Neural cell (in vitro differentiated cells): ENCODE measurements around the gene ZFAND2A. TPM values are rescaled to one million over a fixed set of nuclear protein-coding genes. Genes with fewer than 3 reads are reported as not detected.
"Not testable (repeated sequence)": the region's sequence is repeated elsewhere in the genome, so short reads cannot be mapped to it uniquely, and the experiment has no call there.

Source experiments
- H2AFZ ChIP-seq: fragments of 200-600, 300-800 bp; sonication (generic), shearing (Covaris generic); 2 replicates; pipeline ENCODE4 v1.6.0; 2014; ENCODE audit warnings: low read depth, mild to moderate bottlenecking, antibody characterized with exemption, low read length, moderate library complexity
- H3F3A ChIP-seq: fragments of 200-600 bp; shearing (Covaris generic); 2 replicates; pipeline ENCODE4 v1.6.1; 2016; ENCODE audit warnings: mild to moderate bottlenecking, moderate library complexity, mixed read lengths, antibody characterized with exemption, low read length; ENCODE audit not compliant: insufficient read depth, poor library complexity, severe bottlenecking
- H3K27ac ChIP-seq: fragments of 200-600, 300-800 bp; sonication (generic), shearing (Covaris generic); 2 replicates; pipeline ENCODE4 v1.5.1; 2014; ENCODE audit warnings: mild to moderate bottlenecking, low read length, moderate library complexity
- H3K27me3 ChIP-seq: fragments of 300-800, 200-600 bp; sonication (generic), shearing (Covaris generic); 2 replicates; pipeline ENCODE4 v1.6.0; 2014; ENCODE audit warnings: mild to moderate bottlenecking, low read depth, low read length, moderate library complexity; ENCODE audit not compliant: insufficient read depth
- H3K36me3 ChIP-seq: fragments of 300-800, 200-600 bp; sonication (generic), shearing (Covaris generic); 2 replicates; pipeline ENCODE4 v1.5.1; 2014; ENCODE audit warnings: mild to moderate bottlenecking, antibody characterized with exemption, low read length, moderate library complexity; ENCODE audit not compliant: insufficient read depth
- H3K4me2 ChIP-seq: fragments of 300-800, 200-600 bp; sonication (generic), shearing (Covaris generic); 2 replicates; pipeline ENCODE4 v1.6.0; 2014; ENCODE audit warnings: mild to moderate bottlenecking, low read length
- H3K4me3 ChIP-seq: fragments of 300-800, 200-600 bp; sonication (generic), shearing (Covaris generic); 2 replicates; pipeline ENCODE4 v1.5.1; 2014; ENCODE audit warnings: mild to moderate bottlenecking, low read length, moderate library complexity
- H3K79me2 ChIP-seq: fragments of 200-600 bp; shearing (Covaris generic); replicated peaks from 2 replicates; pipeline ENCODE4 v1.6.0; 2014; ENCODE audit warnings: mild to moderate bottlenecking, low read length, moderate library complexity; ENCODE audit not compliant: insufficient read depth
- H3K9ac ChIP-seq: fragments of 300-800, 200-600 bp; sonication (generic), shearing (Covaris generic); 2 replicates; pipeline ENCODE4 v1.6.1; 2016; ENCODE audit warnings: mild to moderate bottlenecking, low read length, mixed read lengths
- H3K9me2 ChIP-seq: fragments of 200-600 bp; shearing (Covaris generic); 2 replicates; pipeline ENCODE4 v1.6.1; 2016; ENCODE audit warnings: mild to moderate bottlenecking, low read length, mixed read lengths; ENCODE audit not compliant: insufficient read depth
- H3K9me3 ChIP-seq: fragments of 200-600, 300-800 bp; sonication (generic), shearing (Covaris generic); 2 replicates; pipeline ENCODE4 v1.6.1; 2016; ENCODE audit warnings: mild to moderate bottlenecking, mixed run types, low read length, moderate library complexity, mixed read lengths
- H4K20me1 ChIP-seq: fragments of 200-600 bp; shearing (Covaris generic); 2 replicates; pipeline ENCODE4 v1.6.1; 2016; ENCODE audit warnings: mild to moderate bottlenecking, mixed run types; ENCODE audit not compliant: insufficient read depth
- CTCF ChIP-seq: fragments of 450-650 bp; IDR thresholded peaks from 2 replicates; pipeline ENCODE4 v1.5.1; 2014; ENCODE audit warnings: antibody characterized with exemption, mild to moderate bottlenecking, moderate library complexity; ENCODE audit not compliant: poor library complexity, severe bottlenecking
- EP300 ChIP-seq: fragments of 450-650 bp; conservative IDR thresholded peaks from 2 replicates; pipeline ENCODE4 v1.6.1; 2014; ENCODE audit warnings: antibody characterized with exemption, mild to moderate bottlenecking, moderate library complexity; ENCODE audit not compliant: poor library complexity, severe bottlenecking
- EZH2 ChIP-seq: fragments of 200-600, 300-800 bp; shearing (Covaris generic), sonication (generic); IDR thresholded peaks from 2 replicates; pipeline ENCODE4 v1.6.1; 2014; ENCODE audit warnings: antibody characterized with exemption, low read length, borderline replicate concordance, mild to moderate bottlenecking; ENCODE audit not compliant: insufficient read depth, poor library complexity, severe bottlenecking
- MXI1 ChIP-seq: fragments of 450-650 bp; conservative IDR thresholded peaks from 2 replicates; pipeline ENCODE4 v1.6.1; 2014; ENCODE audit warnings: antibody characterized with exemption, mild to moderate bottlenecking; ENCODE audit not compliant: poor library complexity, severe bottlenecking
- POLR2AphosphoS5 ChIP-seq: IDR thresholded peaks from 2 replicates; pipeline ENCODE4 v1.6.1; 2012
- RAD21 ChIP-seq: fragments of 450-650 bp; conservative IDR thresholded peaks from 2 replicates; pipeline ENCODE4 v1.6.1; 2014; ENCODE audit warnings: antibody characterized with exemption, mild to moderate bottlenecking, moderate library complexity
- REST ChIP-seq: IDR thresholded peaks from 2 replicates; pipeline ENCODE4 v1.6.1; 2012; ENCODE audit warnings: borderline replicate concordance
- SMC3 ChIP-seq: fragments of 450-650 bp; conservative IDR thresholded peaks from 2 replicates; pipeline ENCODE4 v1.6.1; 2014; ENCODE audit warnings: antibody characterized with exemption, mild to moderate bottlenecking, moderate library complexity; ENCODE audit not compliant: poor library complexity
- TAF1 ChIP-seq: IDR thresholded peaks from 2 replicates; pipeline ENCODE4 v1.6.1; 2012; ENCODE audit warnings: low read depth
- polyA plus RNA-seq: library from polyadenylated mRNA; depleted of rRNA; stranded (reverse); fragments of >200 nt; gene quantifications from 2 replicates; pipeline ENCODE4 v1.2.3, GENCODE V29; 2014

The ZFAND2A gene
- polyA plus RNA-seq, 1 donor from 2014 or later, result 69.9 TPM

- Histone ChIP-seq H3F3A (no peaks in the 10 kb centered on the region), H3K27ac (no peak overlapping the region), H3K9me2 (no peaks in the 10 kb centered on the region), H2AFZ (no peak overlapping the region), H3K4me3 (no peak overlapping the region), H3K27me3 (no peaks in the 10 kb centered on the region), H3K79me2 (no peaks in the 10 kb centered on the region), H3K9me3 (peaks cover under 1% of the 10 kb centered on the region), H3K4me2 (no peak overlapping the region), H3K9ac (no peak overlapping the region), H3K36me3 (no peaks in the 10 kb centered on the region), H4K20me1 (no peaks in the 10 kb centered on the region)
- TF ChIP-seq EZH2 (no peak), CTCF (no peak), MXI1 (no peak), TAF1 (no peak), SMC3 (no peak), RAD21 (no peak), REST (no peak), POLR2AphosphoS5 (no peak), EP300 (no peak)
Observed at GRCh38 chr7:1172666-1173523, 12.9 kb upstream of the ZFAND2A start.

GRCh38 chr7:1171516-1171915, 11.5 kb upstream of the ZFAND2A start:
- not testable (repeated sequence) for H3K36me3 ChIP-seq, H3K79me2 ChIP-seq, H3K27ac ChIP-seq, H4K20me1 ChIP-seq, H3K9me2 ChIP-seq, H3K27me3 ChIP-seq, H3F3A ChIP-seq, H3K9me3 ChIP-seq, H2AFZ ChIP-seq, H3K4me2 ChIP-seq, H3K9ac ChIP-seq, H3K4me3 ChIP-seq
